ENCODE results near the gene TXNIP.

DNA sequence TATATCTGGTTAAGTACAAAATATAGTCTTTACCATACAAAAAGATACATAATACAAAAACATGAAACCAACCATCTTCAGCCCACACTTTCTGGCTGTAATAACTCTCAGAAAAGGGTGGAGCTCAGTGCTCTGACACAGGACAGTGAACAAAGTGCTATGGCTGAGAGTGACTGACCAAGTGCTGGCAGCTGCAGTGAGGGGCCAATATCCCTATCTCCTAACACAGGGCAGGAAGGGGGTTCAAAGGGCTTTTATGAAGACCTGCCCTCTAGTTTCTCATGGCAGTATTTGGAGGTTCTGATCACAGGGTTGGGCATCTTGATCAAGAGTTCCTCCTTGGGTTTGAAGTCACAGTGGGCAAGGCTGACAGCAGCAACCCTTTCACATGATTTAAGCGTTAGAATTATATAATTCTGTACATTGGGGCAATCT is 3.9 kb downstream of the TXNIP start:
- peak in 2 of 4 donors; percentile 29 to 41 for TF ChIP-seq POLR2A (IDR thresholded peaks at IDR 0.05)
- TF ChIP-seq, protein P1, sequence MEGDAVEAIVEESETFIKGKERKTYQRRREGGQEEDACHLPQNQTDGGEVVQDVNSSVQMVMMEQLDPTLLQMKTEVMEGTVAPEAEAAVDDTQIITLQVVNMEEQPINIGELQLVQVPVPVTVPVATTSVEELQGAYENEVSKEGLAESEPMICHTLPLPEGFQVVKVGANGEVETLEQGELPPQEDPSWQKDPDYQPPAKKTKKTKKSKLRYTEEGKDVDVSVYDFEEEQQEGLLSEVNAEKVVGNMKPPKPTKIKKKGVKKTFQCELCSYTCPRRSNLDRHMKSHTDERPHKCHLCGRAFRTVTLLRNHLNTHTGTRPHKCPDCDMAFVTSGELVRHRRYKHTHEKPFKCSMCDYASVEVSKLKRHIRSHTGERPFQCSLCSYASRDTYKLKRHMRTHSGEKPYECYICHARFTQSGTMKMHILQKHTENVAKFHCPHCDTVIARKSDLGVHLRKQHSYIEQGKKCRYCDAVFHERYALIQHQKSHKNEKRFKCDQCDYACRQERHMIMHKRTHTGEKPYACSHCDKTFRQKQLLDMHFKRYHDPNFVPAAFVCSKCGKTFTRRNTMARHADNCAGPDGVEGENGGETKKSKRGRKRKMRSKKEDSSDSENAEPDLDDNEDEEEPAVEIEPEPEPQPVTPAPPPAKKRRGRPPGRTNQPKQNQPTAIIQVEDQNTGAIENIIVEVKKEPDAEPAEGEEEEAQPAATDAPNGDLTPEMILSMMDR (IDR thresholded peaks at IDR 0.05), result no peak

Data from esophagus squamous epithelium (tissue), 4 donors.